IPS-NIHi7 (cell line): ENCODE results near the gene CCDC47.
A peak's percentile ranks its signal among the peaks of the same experiment; 100 is the strongest.

Source experiments
- DNase-seq: peaks from one replicate; pipeline ENCODE4 v3.0.0; 2012; ENCODE audit warnings: mixed read lengths; ENCODE audit errors: extremely low spot score

CCDC47 gene

GRCh38 chr17:63698886-63699637 is 74.3 kb downstream of the CCDC47 start:
- peak; percentile 59 for DNase-seq

GRCh38 chr17:63698381-63698885 is 75.0 kb downstream of the CCDC47 start:
- DNase-seq, result no peak

- DNase-seq, result peak; percentile 52
These were observed 75.8 kb downstream of the CCDC47 start for GRCh38 chr17:63697341-63698286.

- DNase-seq, result peak; percentile 82
These were observed 76.9 kb downstream of the CCDC47 start for GRCh38 chr17:63696381-63696961.

- DNase-seq, result no peak
These were observed 77.5 kb downstream of the CCDC47 start for GRCh38 chr17:63695889-63696288.
